HK-2 (cell line): Measurements from ENCODE around the gene SERINC4.
A peak's percentile ranks its signal among the peaks of the same experiment; 100 is the strongest.
"Not testable (repeated sequence)": the region's sequence is repeated elsewhere in the genome, so short reads cannot be mapped to it uniquely, and the experiment has no call there.

Experiments
- DNase-seq: peaks from one replicate; pipeline ENCODE4 v3.0.0-alpha.2; 2018; ENCODE audit not compliant: unreplicated experiment

SERINC4 gene

GRCh38 chr15:43799945-43800285 lies at the start of gene SERINC4:
Gene SERINC4 (minus strand): TSS chr15:43800220. CDS start chr15:43799986, 234 bp downstream.
- DNase-seq: no peak

GRCh38 chr15:43845421-43845820 lies 45.4 kb upstream of the SERINC4 start:
- DNase-seq: no peak

- not testable (repeated sequence) for DNase-seq
Measured at GRCh38 chr15:43832485-43832884, 32.5 kb upstream of the SERINC4 start.

- not testable (repeated sequence) for DNase-seq
Measured at GRCh38 chr15:43831519-43832052, 31.6 kb upstream of the SERINC4 start.

- DNase-seq: not testable (repeated sequence)
Measured at GRCh38 chr15:43830691-43831275, 30.8 kb upstream of the SERINC4 start.

GRCh38 chr15:43829951-43830540 lies 30.0 kb upstream of the SERINC4 start:
- DNase-seq: not testable (repeated sequence)

GRCh38 chr15:43828061-43828657 lies 28.1 kb upstream of the SERINC4 start:
- no peak for DNase-seq

GRCh38 chr15:43826508-43827341 lies 26.7 kb upstream of the SERINC4 start, which contains the start of gene WDR76:
Gene WDR76 (plus strand): TSS chr15:43827002. CDS start chr15:43827033, 31 bp downstream.
- DNase-seq: peak; percentile 78

- no peak for DNase-seq
Measured at GRCh38 chr15:43826029-43826507, 26.0 kb upstream of the SERINC4 start.

- not testable (repeated sequence) for DNase-seq
Measured at GRCh38 chr15:43825305-43825704, 25.3 kb upstream of the SERINC4 start.

GRCh38 chr15:43824302-43825246 lies 24.6 kb upstream of the SERINC4 start, which contains the start of gene MFAP1:
Gene MFAP1 (minus strand): TSS chr15:43824690. CDS start chr15:43824569, 121 bp downstream.
- DNase-seq: peak; percentile 87

GRCh38 chr15:43821505-43821904 lies 21.5 kb upstream of the SERINC4 start:
- DNase-seq: no peak

GRCh38 chr15:43815064-43815463 lies 15.0 kb upstream of the SERINC4 start:
- not testable (repeated sequence) for DNase-seq

- no peak for DNase-seq
Measured at GRCh38 chr15:43808960-43809678, 9.1 kb upstream of the SERINC4 start.

GRCh38 chr15:43808435-43808950 lies 8.5 kb upstream of the SERINC4 start:
- DNase-seq: no peak

GRCh38 chr15:43802676-43803075 lies 2.7 kb upstream of the SERINC4 start:
- not testable (repeated sequence) for DNase-seq

GRCh38 chr15:43800286-43801141 lies 494 bp upstream of the SERINC4 start, which contains the start of gene HYPK:
Gene HYPK (plus strand): TSS chr15:43800599. CDS start chr15:43800623, 24 bp downstream.
- peak; percentile 83 for DNase-seq

GRCh38 chr15:43799209-43799944 lies 643 bp downstream of the SERINC4 start:
- DNase-seq: no peak
